ENCODE measurements around the gene TMEM255B.

GRCh38 chr13:113763254-113763653 lies 4.2 kb downstream of the TMEM255B start:
- TF ChIP-seq CTCF (IDR thresholded peaks at IDR 0.05) = no peak
- TF ChIP-seq POLR2A (IDR thresholded peaks at IDR 0.05) = no peak

Measured in Peyer's patch (tissue), 4 donors.